Gastrocnemius medialis (tissue), 4 donors: ENCODE results near the gene USP24. TPM values are rescaled to one million over a fixed set of nuclear protein-coding genes. Genes with fewer than 3 reads are reported as not detected.

Experiments
- ATAC-seq, 2 donors: fragments of 150-250 bp; one replicate each; pipeline ENCODE4 v1.9.1; 2016
- DNase-seq, 2 donors: peaks; one replicate each; pipeline ENCODE4 v3.0.0-alpha.2; 2019
- H3K27ac ChIP-seq, 4 donors: fragments of 200-600 bp; sonication (generic); 1 replicate in 1 of 4; 2 replicates in 3 of 4; pipeline ENCODE4 v1.5.1; 2016 to 2018; ENCODE audit warnings: mild to moderate bottlenecking in 2 of 4, moderate library complexity in 1 of 4
- H3K27me3 ChIP-seq, 3 donors: fragments of 200-600 bp; sonication (generic) in 2 of 3; 1 replicate in 1 of 3; 2 replicates in 2 of 3; pipeline versions ENCODE4 v1.5.1 to v1.6.0; 2016 to 2019; ENCODE audit warnings: mild to moderate bottlenecking in 1 of 3, moderate library complexity in 1 of 3
- H3K36me3 ChIP-seq, 2 donors: fragments of 200-600 bp; sonication (generic) in 1 of 2; one replicate each; pipeline ENCODE4 v1.5.1; 2017 to 2018
- H3K4me1 ChIP-seq, 2 donors: fragments of 200-600 bp; sonication (generic) in 1 of 2; one replicate each; pipeline ENCODE4 v1.5.1; 2016 to 2017; ENCODE audit warnings: mild to moderate bottlenecking in 2 of 2
- H3K4me3 ChIP-seq, 4 donors: fragments of 200-600 bp; sonication (generic) in 3 of 4; 1 replicate in 1 of 4; 2 replicates in 3 of 4; pipeline ENCODE4 v1.5.1; 2016 to 2019; ENCODE audit warnings: mild to moderate bottlenecking in 2 of 4
- H3K9me3 ChIP-seq, 3 donors: fragments of 200-600 bp; sonication (generic) in 2 of 3; 1 replicate in 1 of 3; 2 replicates in 2 of 3; pipeline ENCODE4 v1.5.1; 2016 to 2019
- POLR2A ChIP-seq, 2 donors: fragments of 450-650 bp; IDR thresholded peaks; one replicate each; pipeline ENCODE4 v1.6.1; 2017; ENCODE audit warnings: antibody characterized with exemption in 2 of 2, mild to moderate bottlenecking in 2 of 2, moderate library complexity in 2 of 2
- in situ Hi-C, 4 donors: fragments of 200-750 bp; cut with MboI; loops; one replicate each; pipeline versions ENCODE4 v1.15.0 to v1.8.0; 2017; ENCODE audit warnings: low sequenced_read_pairs in 4 of 4
- intact Hi-C: fragments of 100-400 bp; cut with DNase I; formaldehyde crosslinking; loops from one replicate; pipeline ENCODE4 v1.15.1; 2023; ENCODE audit warnings: low total_unique reads
- total RNA-seq, 4 donors: library from RNA; depleted of rRNA; stranded (reverse); fragments of >200 nt; gene quantifications; one replicate each; pipeline versions ENCODE4 v1.1.0 to v1.2.3, GENCODE V29; 2016
- TF ChIP-seq, protein P1 (sequence below), 5 experiments: fragments of 450-650 bp in 3 of 5; fragments of 200-600 bp in 2 of 5; sonication (generic) in 2 of 5; IDR thresholded peaks in 4 of 5; conservative IDR thresholded peaks in 1 of 5; 1 replicate in 4 of 5; 2 replicates in 1 of 5; pipeline ENCODE4 v1.5.1; 2016 to 2019; ENCODE audit warnings: antibody characterized with exemption in 5 of 5, mild to moderate bottlenecking in 3 of 5, moderate library complexity in 3 of 5

USP24 gene
- total RNA-seq, 4 donors from 2014 or later: 77.3 to 102 (median 90.8) TPM

DNA sequence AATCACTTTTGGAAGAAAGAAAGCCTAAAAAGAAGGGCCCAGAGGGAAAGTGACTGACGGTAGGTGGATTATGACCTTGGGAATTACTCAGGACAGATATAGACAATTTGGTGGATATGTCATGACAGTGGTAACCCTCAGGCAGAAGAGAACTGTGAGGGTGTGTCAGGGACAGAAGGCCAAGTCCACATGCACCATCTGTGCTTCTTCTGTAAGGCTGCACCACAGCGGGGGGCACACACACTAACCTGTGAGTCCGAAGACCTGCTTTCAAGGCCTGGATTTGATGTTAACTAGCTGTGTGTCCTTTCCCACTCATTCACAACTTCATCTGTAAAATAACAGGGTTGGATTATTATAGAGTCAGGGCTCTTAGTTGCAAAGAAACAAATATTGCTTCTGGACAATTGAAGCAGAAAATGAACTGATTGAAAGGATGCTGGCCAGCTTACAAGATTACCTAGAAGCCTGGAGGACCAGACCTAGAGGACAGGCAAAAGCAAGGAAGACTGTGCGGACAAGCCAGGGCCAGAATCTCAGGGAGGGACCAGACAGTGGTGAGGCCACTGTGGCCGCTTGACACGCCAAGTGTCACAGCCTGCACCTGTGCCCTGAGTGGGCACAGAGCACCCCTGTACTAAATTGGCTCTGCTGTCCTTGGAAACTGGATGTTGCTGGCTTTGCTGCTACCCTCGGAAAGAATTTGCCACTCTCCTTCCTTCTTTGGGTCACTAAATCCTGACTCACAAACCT, 34.7 kb upstream of the USP24 start:
- in situ Hi-C loops: no loop called here
- DNase-seq (no peak), ATAC-seq (peak in 1 of 2 donors; percentile 9)
- Histone ChIP-seq H3K4me3 (no peak overlapping the region), H3K36me3 (no peaks in the 10 kb centered on the region), H3K27ac (peak overlapping the region; percentile 62 to 78 (median 74)), H3K9me3 (no peaks in the 10 kb centered on the region), H3K27me3 (no peaks in the 10 kb centered on the region), H3K4me1 (peaks cover 17 to 39% of the 10 kb centered on the region in 2 donors)
- TF ChIP-seq POLR2A (IDR thresholded peaks at IDR 0.05): no peak
- TF ChIP-seq, protein P1, sequence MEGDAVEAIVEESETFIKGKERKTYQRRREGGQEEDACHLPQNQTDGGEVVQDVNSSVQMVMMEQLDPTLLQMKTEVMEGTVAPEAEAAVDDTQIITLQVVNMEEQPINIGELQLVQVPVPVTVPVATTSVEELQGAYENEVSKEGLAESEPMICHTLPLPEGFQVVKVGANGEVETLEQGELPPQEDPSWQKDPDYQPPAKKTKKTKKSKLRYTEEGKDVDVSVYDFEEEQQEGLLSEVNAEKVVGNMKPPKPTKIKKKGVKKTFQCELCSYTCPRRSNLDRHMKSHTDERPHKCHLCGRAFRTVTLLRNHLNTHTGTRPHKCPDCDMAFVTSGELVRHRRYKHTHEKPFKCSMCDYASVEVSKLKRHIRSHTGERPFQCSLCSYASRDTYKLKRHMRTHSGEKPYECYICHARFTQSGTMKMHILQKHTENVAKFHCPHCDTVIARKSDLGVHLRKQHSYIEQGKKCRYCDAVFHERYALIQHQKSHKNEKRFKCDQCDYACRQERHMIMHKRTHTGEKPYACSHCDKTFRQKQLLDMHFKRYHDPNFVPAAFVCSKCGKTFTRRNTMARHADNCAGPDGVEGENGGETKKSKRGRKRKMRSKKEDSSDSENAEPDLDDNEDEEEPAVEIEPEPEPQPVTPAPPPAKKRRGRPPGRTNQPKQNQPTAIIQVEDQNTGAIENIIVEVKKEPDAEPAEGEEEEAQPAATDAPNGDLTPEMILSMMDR (IDR thresholded peaks at IDR 0.05 in 4 of 5, conservative IDR thresholded peaks at IDR 0.05 in 1 of 5): no peak
- intact Hi-C loops: no loop called here

DNA sequence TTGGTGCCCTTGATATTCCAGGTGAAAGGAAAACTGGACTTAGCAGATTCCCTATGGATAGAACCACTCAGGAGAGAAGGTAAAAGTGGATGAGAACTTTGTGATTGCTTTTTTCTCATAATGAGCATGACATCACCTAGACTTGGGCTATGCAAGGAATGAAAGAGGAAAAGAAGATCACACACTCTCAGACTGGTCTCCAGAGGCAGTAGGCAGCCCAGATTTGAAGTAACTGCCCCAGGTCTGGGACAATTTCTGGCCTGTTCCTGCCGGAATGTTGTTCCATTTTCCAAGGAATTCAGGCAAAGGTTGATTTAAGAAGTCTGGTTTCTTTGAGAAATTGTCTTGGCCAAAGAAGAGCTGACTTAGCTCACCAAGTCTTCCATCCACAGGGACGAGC, 31.7 kb upstream of the USP24 start:
- no peak overlapping the region for H3K4me3 ChIP-seq
- H3K36me3 ChIP-seq: no peaks in the 10 kb centered on the region
- TF ChIP-seq, protein P1 (IDR thresholded peaks at IDR 0.05 in 4 of 5, conservative IDR thresholded peaks at IDR 0.05 in 1 of 5): no peak
- TF ChIP-seq POLR2A (IDR thresholded peaks at IDR 0.05): no peak
- no peak overlapping the region for H3K27ac ChIP-seq
- peaks cover 21 to 31% of the 10 kb centered on the region in 2 donors for H3K4me1 ChIP-seq
- DNase-seq: no peak
- no peaks in the 10 kb centered on the region for H3K9me3 ChIP-seq
- intact Hi-C loops: no loop called here
- ATAC-seq: no peak
- H3K27me3 ChIP-seq: no peaks in the 10 kb centered on the region
- in situ Hi-C loops: no loop called here

DNA sequence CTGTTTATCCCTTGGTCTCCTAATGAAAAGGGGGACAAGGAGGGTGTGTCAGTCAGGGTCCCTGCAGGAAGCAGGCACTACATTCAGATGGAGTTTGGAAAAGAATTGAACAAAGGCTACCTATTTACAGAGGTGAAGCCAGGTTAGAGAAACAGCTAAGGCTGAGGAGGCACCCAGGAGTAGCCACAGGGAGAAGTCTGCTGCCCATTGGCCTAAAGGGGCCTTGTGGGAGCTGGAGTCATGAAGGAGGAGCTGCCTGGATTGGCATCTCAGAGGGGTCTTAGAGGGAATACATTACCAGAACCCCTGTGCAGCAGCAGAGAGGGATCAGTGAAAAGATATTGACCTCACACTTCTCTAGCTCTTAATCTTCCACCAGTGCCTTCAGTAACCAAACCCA, 31.2 kb upstream of the USP24 start:
- no peak for ATAC-seq
- Histone ChIP-seq H3K27ac (no peak overlapping the region), H3K4me3 (no peak overlapping the region), H3K4me1 (peaks cover 21 to 29% of the 10 kb centered on the region in 2 donors), H3K9me3 (no peaks in the 10 kb centered on the region), H3K27me3 (no peaks in the 10 kb centered on the region), H3K36me3 (no peaks in the 10 kb centered on the region)
- no peak for TF ChIP-seq POLR2A (IDR thresholded peaks at IDR 0.05)
- TF ChIP-seq, protein P1 (IDR thresholded peaks at IDR 0.05 in 4 of 5, conservative IDR thresholded peaks at IDR 0.05 in 1 of 5): no peak
- DNase-seq: no peak
- intact Hi-C loops (no loop called here), in situ Hi-C loops (no loop called here)

DNA sequence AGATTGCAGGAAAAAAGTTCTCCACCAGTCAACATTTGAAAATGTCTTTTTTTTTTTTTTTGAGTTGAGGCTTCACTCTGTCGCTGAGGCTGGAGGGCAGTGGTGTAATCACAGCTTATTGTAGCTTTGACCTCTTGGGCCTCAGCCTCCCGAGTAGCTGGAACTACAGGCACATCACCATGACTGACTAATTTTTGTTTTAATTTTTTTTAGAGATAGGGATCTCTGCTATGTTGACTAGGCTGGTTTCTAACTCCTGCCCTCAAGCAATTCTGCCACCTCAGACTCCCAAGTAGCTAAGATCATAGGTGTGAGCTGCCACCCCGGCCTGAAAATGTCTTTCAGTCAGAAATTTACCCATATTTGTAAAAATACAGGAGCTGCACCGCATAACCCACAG, 30.6 kb upstream of the USP24 start:
- H3K27ac ChIP-seq: no peak overlapping the region
- no peaks in the 10 kb centered on the region for H3K36me3 ChIP-seq
- no peak for DNase-seq
- intact Hi-C loops: no loop called here
- ATAC-seq: no peak
- in situ Hi-C loops: no loop called here
- TF ChIP-seq, protein P1 (IDR thresholded peaks at IDR 0.05 in 4 of 5, conservative IDR thresholded peaks at IDR 0.05 in 1 of 5): no peak
- TF ChIP-seq POLR2A (IDR thresholded peaks at IDR 0.05): no peak
- H3K4me1 ChIP-seq: peaks cover 16 to 24% of the 10 kb centered on the region in 2 donors
- no peaks in the 10 kb centered on the region for H3K27me3 ChIP-seq
- H3K9me3 ChIP-seq: no peaks in the 10 kb centered on the region
- no peak overlapping the region for H3K4me3 ChIP-seq
